Mucosa of gallbladder (tissue), 1 donor: ENCODE measurements around the gene MACROH2A1. TPM values are rescaled to one million over a fixed set of nuclear protein-coding genes. Genes with fewer than 3 reads are reported as not detected.

Experiments used
- DNase-seq: peaks from one replicate; pipeline ENCODE4 v3.0.0-alpha.2; 2020; ENCODE audit warnings: low spot score
- total RNA-seq: library from RNA; stranded (reverse); gene quantifications from one replicate; pipeline ENCODE4 v1.2.1, GENCODE V29; 2021
- donor health status: DM: no; HTN: no; CAD: no.

MACROH2A1 gene
- total RNA-seq, 1 donor from 2014 or later, result 256 TPM

- no peak for DNase-seq
These were observed 65.1 kb downstream of the MACROH2A1 start for GRCh38 chr5:135333732-135334515.

- no peak for DNase-seq
These were observed 66.4 kb downstream of the MACROH2A1 start for GRCh38 chr5:135332519-135333150.

- no peak for DNase-seq
These were observed 67.4 kb downstream of the MACROH2A1 start for GRCh38 chr5:135331612-135332011.

GRCh38 chr5:135330798-135331096 lies 68.3 kb downstream of the MACROH2A1 start:
- DNase-seq, result no peak

DNA sequence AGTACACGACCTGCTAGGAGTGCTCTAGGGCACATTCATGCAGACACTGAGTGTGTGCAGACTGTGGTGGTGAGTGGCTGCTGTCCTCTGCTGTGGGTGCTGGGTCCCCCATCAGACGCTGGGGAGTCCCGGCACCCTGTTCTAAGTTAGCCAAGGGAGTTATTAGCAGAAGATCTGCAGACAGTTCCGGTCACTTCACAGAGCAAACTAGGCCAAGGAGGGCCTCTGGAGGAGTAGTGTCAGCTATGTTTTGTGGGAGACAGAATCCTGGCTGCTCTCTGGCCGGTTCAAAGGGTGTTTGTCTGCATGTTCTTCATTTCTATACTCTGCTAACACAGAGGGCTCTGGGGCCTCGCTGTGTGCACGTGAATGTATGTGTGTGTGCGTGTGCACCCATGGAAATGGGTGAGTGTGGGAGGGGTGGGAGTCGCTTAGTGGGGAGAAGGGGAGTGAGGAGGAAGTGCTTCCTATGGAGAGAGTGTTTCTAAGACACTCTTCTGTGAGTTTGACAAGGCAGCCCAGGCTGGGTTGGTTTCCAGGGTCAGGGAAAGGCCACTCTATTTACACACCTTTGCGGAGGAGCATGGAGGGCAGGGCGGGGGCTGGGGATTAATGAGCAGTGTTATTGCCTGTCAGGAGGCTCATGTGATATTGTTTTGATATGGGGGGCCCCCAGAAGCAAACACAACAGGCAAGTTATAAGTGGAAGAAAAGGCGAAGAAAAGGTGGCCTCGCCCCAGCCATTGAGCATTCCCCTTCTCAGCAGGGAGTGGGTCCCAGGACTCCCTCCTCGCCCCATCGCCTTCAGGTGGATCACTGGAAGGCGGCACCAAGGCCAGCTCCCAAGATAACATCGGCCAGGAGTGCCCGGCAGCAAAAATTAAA lies 68.9 kb downstream of the MACROH2A1 start:
- no peak for DNase-seq

- DNase-seq, result no peak
These were observed 69.7 kb downstream of the MACROH2A1 start for GRCh38 chr5:135329066-135329912.

DNA sequence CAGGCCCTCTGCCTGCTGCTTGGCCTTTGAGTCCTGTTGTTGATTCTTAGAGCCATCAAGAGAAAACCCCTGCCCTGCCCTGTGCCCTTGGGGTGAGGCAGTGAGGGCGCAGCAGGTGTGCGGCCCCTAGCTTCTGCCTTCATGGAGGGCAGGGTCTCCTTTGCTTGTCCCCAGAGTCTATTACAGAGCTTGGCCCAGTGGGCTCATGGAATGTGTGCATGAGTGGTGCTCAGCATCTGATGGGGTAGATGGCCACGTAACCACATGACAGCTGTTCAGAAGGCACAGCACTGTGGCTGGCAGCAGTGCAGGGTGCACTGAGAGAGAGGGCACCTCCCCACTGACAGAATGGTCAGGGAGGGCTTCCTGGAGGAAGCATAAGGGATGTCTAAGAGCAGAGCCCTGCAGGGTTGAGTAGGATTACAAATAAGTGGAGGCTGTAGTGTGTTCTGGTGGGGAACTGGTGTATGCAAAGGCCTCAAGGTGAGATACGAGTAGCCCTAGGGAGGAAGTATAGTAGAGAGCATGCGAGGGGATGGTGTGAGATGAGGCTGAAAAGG lies 70.8 kb downstream of the MACROH2A1 start:
- no peak for DNase-seq

GRCh38 chr5:135327429-135328127 lies 71.5 kb downstream of the MACROH2A1 start:
- DNase-seq, result no peak

- no peak for DNase-seq
These were observed 72.5 kb downstream of the MACROH2A1 start for GRCh38 chr5:135326296-135327254.

- DNase-seq, result no peak
These were observed 74.0 kb downstream of the MACROH2A1 start for GRCh38 chr5:135324897-135325650.

DNA sequence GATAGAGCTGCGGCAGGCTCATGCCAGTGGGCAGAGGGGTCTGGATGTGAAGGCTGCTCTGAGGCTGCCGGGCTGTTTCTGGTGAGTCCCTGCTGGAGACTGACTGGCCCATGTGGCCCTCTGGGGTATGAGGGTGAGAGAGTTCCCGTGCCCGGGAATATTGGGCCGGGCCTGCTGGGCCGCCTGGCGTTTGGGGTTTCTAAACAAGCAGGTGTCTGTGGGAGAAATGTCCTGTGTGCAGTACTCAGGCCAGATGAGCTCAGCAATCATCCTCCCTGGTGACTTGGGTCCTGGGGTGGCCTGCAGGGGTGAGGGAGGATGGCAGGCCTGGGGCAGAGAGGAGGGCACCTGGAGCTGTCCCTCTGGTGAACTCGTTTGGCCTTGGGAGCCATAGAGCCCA lies 74.9 kb downstream of the MACROH2A1 start:
- no peak for DNase-seq

DNA sequence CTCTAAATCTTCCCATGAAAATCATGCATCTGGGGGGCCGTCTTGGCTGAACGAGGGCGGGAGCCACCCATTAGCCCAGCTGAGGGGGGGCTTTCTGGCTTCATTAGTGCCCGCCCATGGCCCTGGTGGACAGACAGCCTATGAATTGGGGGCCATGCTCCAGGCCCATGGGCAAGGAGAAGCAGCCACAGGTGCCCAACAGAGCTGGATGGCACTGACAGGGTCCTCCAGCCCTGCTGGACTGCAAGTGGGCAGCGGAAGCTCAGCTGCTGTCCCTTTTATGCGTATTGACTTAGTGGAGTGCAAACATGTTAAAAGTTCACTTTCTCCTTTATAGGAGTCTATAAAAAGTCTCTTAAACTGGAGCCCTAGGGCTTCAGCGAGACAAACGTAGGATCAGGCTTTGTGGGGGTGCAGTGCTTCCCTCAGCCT lies 75.3 kb downstream of the MACROH2A1 start:
- DNase-seq, result no peak

GRCh38 chr5:135323227-135323626 lies 75.8 kb downstream of the MACROH2A1 start:
- DNase-seq, result no peak

DNA sequence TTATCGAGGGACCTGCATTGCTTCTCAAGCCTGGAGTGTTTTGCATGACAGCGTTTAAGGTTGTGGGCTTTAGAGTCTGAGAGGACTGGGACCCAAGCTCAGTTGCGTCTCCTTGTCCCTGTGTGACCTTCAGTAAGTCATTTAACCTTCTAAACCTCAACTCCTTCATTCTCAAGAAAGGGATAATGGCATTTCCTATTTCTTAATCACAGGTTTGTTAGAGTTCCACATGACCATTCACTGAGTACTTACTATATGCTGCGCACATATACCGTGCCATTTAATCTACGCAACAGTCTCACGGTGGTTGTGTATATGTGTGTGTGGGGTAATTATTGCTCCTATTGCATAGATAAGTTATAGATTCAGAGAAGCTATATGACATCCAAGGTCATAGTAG lies 76.3 kb downstream of the MACROH2A1 start:
- DNase-seq, result no peak

DNA sequence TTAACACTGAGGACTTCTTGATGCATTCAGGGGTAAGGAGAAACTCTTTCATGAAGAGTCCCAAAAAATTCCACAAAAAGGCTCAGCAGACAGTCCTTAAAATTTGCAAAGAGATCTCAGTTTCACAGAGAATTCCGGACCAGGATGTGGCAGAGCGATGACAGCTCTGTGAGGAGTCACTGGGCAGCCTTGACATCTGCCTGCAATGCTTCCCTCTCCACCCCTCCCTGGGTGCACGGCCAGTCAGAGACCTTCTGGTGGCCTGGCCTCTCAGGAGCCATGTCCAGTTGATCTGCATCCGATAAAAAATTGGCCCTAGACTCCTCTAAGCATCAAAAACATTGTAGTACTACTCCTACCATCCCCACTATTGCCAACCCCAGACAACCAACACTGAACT lies 76.8 kb downstream of the MACROH2A1 start:
- no peak for DNase-seq

GRCh38 chr5:135320718-135321484 lies 78.1 kb downstream of the MACROH2A1 start:
- no peak for DNase-seq

DNA sequence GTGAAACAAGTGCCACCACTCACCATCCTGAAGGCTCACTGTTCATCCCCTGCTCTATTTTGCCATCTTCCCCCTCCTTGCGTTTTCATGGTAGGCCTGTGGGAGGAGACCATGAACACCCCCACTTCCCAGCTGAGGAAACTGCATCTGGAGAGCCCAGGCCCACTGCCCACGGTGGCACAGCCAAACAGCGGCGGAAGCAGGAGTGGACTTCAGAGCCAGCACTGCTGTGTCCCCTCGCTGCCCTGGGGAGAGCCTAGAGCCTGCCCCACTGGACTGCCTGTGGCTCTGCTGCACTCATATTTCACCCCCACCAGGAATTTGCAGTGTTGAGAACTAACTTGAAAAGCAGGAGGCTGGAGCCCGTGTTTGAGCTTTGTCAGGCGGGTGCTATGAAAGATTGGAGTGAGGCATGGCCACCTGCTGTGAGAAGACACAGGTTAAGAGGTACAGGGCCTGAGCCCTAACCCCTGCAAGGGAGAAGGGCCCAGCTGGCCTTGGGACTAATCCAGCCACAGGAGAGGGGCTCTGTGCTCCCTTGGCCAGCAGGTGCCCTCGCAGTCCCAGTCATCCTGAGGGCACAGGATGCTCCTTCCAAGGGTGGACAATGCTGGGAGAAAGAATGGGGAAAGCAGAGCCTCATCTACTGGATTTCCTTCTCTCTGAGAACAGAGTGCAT lies 79.0 kb downstream of the MACROH2A1 start:
- DNase-seq, result no peak
